Measurements from ENCODE around the gene SNURF.

DNA sequence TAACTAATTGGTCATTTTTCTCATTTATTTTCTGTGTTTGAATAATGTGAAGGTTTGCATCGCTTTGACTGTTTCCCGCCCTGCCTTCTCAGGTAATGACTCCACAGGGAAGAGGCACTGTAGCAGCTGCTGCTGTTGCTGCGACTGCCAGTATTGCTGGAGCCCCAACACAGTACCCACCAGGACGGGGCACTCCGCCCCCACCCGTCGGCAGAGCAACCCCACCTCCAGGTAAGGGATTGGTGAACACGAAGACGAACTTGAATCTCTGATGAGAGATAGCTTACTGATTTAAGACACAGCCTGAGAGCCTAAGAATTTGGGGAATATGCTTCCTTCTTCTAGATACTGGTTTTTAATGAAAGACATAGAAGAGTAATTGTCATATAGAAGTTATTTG, 22.9 kb downstream of the SNURF start:
- TF ChIP-seq, protein P1, sequence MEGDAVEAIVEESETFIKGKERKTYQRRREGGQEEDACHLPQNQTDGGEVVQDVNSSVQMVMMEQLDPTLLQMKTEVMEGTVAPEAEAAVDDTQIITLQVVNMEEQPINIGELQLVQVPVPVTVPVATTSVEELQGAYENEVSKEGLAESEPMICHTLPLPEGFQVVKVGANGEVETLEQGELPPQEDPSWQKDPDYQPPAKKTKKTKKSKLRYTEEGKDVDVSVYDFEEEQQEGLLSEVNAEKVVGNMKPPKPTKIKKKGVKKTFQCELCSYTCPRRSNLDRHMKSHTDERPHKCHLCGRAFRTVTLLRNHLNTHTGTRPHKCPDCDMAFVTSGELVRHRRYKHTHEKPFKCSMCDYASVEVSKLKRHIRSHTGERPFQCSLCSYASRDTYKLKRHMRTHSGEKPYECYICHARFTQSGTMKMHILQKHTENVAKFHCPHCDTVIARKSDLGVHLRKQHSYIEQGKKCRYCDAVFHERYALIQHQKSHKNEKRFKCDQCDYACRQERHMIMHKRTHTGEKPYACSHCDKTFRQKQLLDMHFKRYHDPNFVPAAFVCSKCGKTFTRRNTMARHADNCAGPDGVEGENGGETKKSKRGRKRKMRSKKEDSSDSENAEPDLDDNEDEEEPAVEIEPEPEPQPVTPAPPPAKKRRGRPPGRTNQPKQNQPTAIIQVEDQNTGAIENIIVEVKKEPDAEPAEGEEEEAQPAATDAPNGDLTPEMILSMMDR (conservative IDR thresholded peaks at IDR 0.05; ENCODE audit: low read depth, low read length) = no peak
- TF ChIP-seq, protein P2, sequence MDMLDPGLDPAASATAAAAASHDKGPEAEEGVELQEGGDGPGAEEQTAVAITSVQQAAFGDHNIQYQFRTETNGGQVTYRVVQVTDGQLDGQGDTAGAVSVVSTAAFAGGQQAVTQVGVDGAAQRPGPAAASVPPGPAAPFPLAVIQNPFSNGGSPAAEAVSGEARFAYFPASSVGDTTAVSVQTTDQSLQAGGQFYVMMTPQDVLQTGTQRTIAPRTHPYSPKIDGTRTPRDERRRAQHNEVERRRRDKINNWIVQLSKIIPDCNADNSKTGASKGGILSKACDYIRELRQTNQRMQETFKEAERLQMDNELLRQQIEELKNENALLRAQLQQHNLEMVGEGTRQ (IDR thresholded peaks at IDR 0.05; ENCODE audit: low read depth, low read length) = no peak
- TF ChIP-seq POLR2A (IDR thresholded peaks at IDR 0.05; ENCODE audit: low read depth, low read length) (no peak), CEBPB (IDR thresholded peaks at IDR 0.05; ENCODE audit: low read depth, low read length) (no peak), MXI1 (IDR thresholded peaks at IDR 0.05; ENCODE audit: borderline replicate concordance, low read depth, low read length) (no peak), NFE2L2 (IDR thresholded peaks at IDR 0.05; ENCODE audit: low read depth, low read length) (no peak)
